NOMO-1 treated with DMSO at 0.1 percent for 48 hours (cell line): ENCODE data around the gene FUS.
"Not testable (repeated sequence)": the region's sequence is repeated elsewhere in the genome, so short reads cannot be mapped to it uniquely, and the experiment has no call there.

Source experiments
- DNase-seq: peaks from one replicate; lab custom pipeline; 2025; ENCODE audit not compliant: unreplicated experiment; lab: John Stamatoyannopoulos, UW

FUS gene

GRCh38 chr16:31179747-31180459, at the start of gene FUS:
FUS (plus strand) TSS chr16:31180139; CDS start chr16:31180215, 76 bp downstream.
- peak; percentile 80 for DNase-seq

GRCh38 chr16:31130336-31130891, 49.5 kb upstream of the FUS start:
- DNase-seq: peak; percentile 24

DNA sequence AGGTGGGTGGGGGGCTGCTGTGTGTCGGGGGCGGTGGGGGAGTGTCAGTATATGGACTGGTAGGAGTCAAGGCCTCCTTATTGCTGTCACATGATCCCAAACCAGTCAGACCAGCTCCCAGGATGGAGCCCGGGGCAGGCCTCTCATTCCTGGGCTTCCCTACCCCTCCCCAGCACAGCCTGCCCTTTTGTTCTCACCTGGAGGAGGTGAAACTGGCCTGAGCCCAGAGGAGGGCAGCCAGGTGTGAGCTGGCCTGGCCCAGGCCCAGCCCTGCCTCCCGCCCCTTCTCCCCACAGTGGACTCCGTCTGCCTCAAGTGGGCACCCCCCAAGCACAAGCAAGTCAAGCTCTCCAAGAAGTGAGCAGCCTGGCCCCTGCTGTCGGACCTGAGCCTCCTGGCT, 49.0 kb upstream of the FUS start:
- DNase-seq: no peak

- no peak for DNase-seq
Observed at GRCh38 chr16:31131416-31131815, 48.5 kb upstream of the FUS start.

- DNase-seq: no peak
Observed at GRCh38 chr16:31131841-31132271, 48.1 kb upstream of the FUS start.

- DNase-seq: no peak
Observed at GRCh38 chr16:31132303-31132979, 47.5 kb upstream of the FUS start.

GRCh38 chr16:31133046-31133501, 46.9 kb upstream of the FUS start:
- no peak for DNase-seq

GRCh38 chr16:31134091-31134571, 45.8 kb upstream of the FUS start:
- DNase-seq: peak; percentile 68

- no peak for DNase-seq
Observed at GRCh38 chr16:31134625-31135534, 45.1 kb upstream of the FUS start.

DNA sequence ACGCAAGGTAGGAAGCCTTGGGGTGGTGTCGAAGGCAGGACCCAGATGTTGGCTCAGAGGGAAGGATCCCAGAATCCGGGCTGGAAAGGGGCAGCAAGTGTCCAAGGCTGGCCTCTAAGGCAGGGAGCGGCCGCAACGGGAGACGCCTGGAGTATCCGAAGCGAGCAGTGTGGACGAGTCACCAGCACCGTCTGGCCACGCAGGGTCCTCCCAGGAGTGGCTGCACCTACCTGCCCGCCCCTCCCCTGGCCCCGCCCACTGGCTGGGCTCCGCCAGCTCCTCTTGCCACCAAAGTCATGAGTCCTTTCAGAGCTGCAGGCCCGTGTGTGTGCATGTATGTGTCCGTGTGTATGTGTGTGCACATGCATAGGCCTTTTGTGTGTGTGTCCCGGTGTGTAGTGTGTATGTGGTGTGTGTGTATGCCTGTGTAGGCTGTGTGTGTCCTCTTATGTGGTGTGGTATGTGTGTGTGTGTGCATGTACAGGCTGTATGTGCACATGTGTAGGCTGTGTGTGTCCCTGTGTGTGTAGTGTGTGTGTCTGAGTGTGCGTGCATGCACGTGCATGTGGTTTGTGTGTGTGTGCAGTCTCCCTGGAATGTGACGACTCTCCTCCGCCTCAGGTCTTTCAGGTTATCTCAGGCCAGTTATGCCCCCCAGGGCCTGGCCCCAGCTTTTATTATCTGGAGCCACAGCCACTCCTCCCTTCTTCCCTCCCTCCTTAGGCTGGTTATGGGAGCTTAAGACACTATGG, 44.2 kb upstream of the FUS start, which contains the start of gene PRSS8:
TSS of gene PRSS8 (minus strand) at position 193 of the 752 bp plus-strand sequence. CDS start 229 bp downstream, outside the sequence.
- DNase-seq: no peak

- no peak for DNase-seq
Observed at GRCh38 chr16:31136287-31136662, 43.7 kb upstream of the FUS start.

- DNase-seq: not testable (repeated sequence)
Observed at GRCh38 chr16:31136822-31137499, 43.0 kb upstream of the FUS start.

DNA sequence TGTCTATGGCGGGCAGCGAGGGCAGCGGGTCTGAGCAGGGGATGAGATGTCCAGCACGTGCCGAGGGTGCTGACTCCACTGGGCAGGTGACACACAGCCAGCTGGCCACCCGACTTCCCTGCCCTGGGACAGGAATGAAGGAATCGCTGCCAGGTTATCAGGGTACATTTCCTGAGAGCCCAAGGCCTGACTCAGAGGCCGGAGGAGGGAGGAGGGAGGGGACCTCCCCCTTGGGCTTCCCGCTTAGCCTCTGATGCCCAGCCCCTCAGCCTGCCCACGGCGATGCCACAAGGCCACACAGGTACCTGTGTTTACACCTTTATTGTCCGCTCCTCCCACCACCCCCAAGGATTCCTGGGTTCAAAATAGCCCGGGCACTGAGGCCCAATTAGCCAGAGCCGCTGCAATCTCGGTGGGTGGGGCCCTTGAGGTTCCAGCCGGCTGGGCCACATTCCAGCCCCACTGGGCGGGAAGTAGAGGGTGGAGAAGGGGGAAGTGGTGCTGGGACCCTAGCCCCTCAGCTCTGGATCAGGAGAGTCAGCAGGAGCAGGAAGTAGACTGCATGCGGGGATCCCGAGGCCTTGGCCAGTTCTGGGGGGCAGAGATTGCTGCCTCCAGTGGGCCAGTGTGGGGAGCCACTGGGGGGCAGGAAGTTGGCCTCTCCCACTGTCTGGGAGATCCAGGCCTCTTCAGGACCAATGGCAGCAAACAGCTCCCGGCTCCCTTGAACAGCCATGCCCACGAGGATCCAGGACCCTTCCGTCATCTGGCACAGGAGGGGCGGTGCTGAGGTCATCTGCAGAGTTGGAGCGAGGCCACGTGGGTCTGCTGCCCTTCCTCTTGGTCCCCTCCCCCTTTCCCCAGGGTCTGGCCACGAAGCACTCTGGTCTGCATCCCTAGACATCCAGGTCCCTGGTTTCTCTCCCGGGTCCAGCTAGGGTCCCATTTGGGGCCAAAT, 41.0 kb upstream of the FUS start:
- DNase-seq: no peak

DNA sequence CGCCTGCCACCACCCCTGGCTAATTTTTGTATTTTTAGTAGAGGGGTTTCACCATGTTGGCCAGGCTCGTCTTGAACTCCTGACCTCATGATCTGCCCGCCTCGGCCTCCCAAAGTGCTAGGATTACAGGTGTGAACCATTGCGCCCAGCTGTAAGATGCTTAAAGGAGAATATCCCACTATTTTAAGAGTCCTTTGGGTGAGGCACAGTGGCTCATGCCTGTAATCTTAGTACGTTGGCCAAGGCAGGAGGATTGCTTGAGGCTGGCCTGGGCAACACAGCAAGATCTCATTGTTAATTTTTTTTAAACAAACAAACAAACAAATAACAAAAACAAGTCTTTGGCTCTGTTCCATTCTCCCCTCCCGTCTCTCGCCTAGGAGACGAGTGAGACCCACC, 38.9 kb upstream of the FUS start:
- not testable (repeated sequence) for DNase-seq

GRCh38 chr16:31141489-31142108, 38.3 kb upstream of the FUS start:
- no peak for DNase-seq

- DNase-seq: peak; percentile 99
Observed at GRCh38 chr16:31142109-31143010, 37.6 kb upstream of the FUS start.
